HG03342 (cell line): ENCODE measurements around the gene ZDHHC18.
"Not testable (repeated sequence)": the region's sequence is repeated elsewhere in the genome, so short reads cannot be mapped to it uniquely, and the experiment has no call there.

Experiments used
- ATAC-seq: cut with Tn5 transposase; IDR thresholded peaks from one replicate; pipeline ENCODE4 v1.9.1; 2021; ENCODE audit warnings: mild to moderate bottlenecking, moderate library complexity; ENCODE audit not compliant: unreplicated experiment

Gene ZDHHC18

GRCh38 chr1:26832249-26832960, 5.9 kb downstream of the ZDHHC18 start:
- ATAC-seq = no peak

GRCh38 chr1:26833432-26834405, 7.2 kb downstream of the ZDHHC18 start:
- peak; percentile 85 for ATAC-seq

- not testable (repeated sequence) for ATAC-seq
These were observed 11.2 kb downstream of the ZDHHC18 start for GRCh38 chr1:26837665-26838064.

- ATAC-seq = peak; percentile 79
These were observed 12.2 kb downstream of the ZDHHC18 start for GRCh38 chr1:26838474-26839338.

GRCh38 chr1:26839339-26839722, 12.8 kb downstream of the ZDHHC18 start:
- peak; percentile 17 for ATAC-seq

GRCh38 chr1:26839779-26840178, 13.3 kb downstream of the ZDHHC18 start:
- no peak for ATAC-seq

- ATAC-seq = no peak
These were observed 18.1 kb downstream of the ZDHHC18 start for GRCh38 chr1:26844424-26845196.

- not testable (repeated sequence) for ATAC-seq
These were observed 21.3 kb downstream of the ZDHHC18 start for GRCh38 chr1:26847826-26848225.

GRCh38 chr1:26848499-26848898, 22.0 kb downstream of the ZDHHC18 start:
- no peak for ATAC-seq

GRCh38 chr1:26848941-26849774, 22.7 kb downstream of the ZDHHC18 start:
- ATAC-seq = no peak

GRCh38 chr1:26851106-26851684, 24.7 kb downstream of the ZDHHC18 start:
- no peak for ATAC-seq

- no peak for ATAC-seq
These were observed 26.2 kb downstream of the ZDHHC18 start for GRCh38 chr1:26852701-26853100.

GRCh38 chr1:26853156-26853555, 26.7 kb downstream of the ZDHHC18 start:
- peak; percentile 47 for ATAC-seq

GRCh38 chr1:26853600-26853999, 27.1 kb downstream of the ZDHHC18 start:
- ATAC-seq = no peak

- no peak for ATAC-seq
These were observed 28.4 kb downstream of the ZDHHC18 start for GRCh38 chr1:26854906-26855305.

GRCh38 chr1:26855636-26856035, 29.1 kb downstream of the ZDHHC18 start:
- ATAC-seq = no peak

GRCh38 chr1:26856181-26856580, 29.7 kb downstream of the ZDHHC18 start:
- ATAC-seq = no peak

- no peak for ATAC-seq
These were observed 30.3 kb downstream of the ZDHHC18 start for GRCh38 chr1:26856604-26857469.
